Trophoblast cell (in vitro differentiated cells and primary cell): ENCODE data around the gene CD2.

Experiments used
- DNase-seq, 2 donors: peaks; one replicate each; pipeline ENCODE4 v3.0.0-alpha.2; 2016
- H2AFZ ChIP-seq: 2 replicates; pipeline ENCODE4 v1.6.1; 2013; ENCODE audit warnings: low read length, moderate library complexity, mild to moderate bottlenecking; ENCODE audit not compliant: insufficient read depth, poor library complexity
- H2AK5ac ChIP-seq: 2 replicates; pipeline ENCODE4 v1.6.1; 2013; ENCODE audit warnings: mild to moderate bottlenecking, low read length
- H2BK120ac ChIP-seq: 2 replicates; pipeline ENCODE4 v1.6.1; 2013; ENCODE audit warnings: low read length, mild to moderate bottlenecking, moderate library complexity; ENCODE audit not compliant: insufficient read depth, poor library complexity
- H2BK12ac ChIP-seq: 2 replicates; pipeline ENCODE4 v1.6.1; 2013; ENCODE audit warnings: mild to moderate bottlenecking, low read length, moderate library complexity
- H2BK5ac ChIP-seq: 2 replicates; pipeline ENCODE4 v1.6.1; 2013; ENCODE audit warnings: low read length, low read depth, moderate library complexity, mild to moderate bottlenecking; ENCODE audit not compliant: poor library complexity
- H3K14ac ChIP-seq: 2 replicates; pipeline ENCODE4 v1.6.1; 2013; ENCODE audit warnings: mild to moderate bottlenecking, low read length
- H3K18ac ChIP-seq: 2 replicates; pipeline ENCODE4 v1.6.1; 2013; ENCODE audit warnings: mild to moderate bottlenecking, low read length
- H3K23ac ChIP-seq: 2 replicates; pipeline ENCODE4 v1.6.1; 2013; ENCODE audit warnings: low read length
- H3K27ac ChIP-seq: 2 replicates; pipeline ENCODE4 v1.5.1; 2013; ENCODE audit warnings: low read depth, mild to moderate bottlenecking, inconsistent platforms, low read length, moderate library complexity
- H3K27me3 ChIP-seq: 2 replicates; pipeline ENCODE4 v1.6.1; 2013; ENCODE audit warnings: inconsistent platforms, mild to moderate bottlenecking, low read length, moderate library complexity; ENCODE audit not compliant: insufficient read depth
- H3K36me3 ChIP-seq, 2 experiments: 1 replicate in 1 of 2; 2 replicates in 1 of 2; pipeline ENCODE4 v1.6.1; 2013; ENCODE audit warnings: low read length in 2 of 2, mild to moderate bottlenecking in 2 of 2, moderate library complexity in 1 of 2; ENCODE audit not compliant: insufficient read depth in 2 of 2, control insufficient read depth in 1 of 2
- H3K4ac ChIP-seq: 2 replicates; pipeline ENCODE4 v1.6.1; 2013; ENCODE audit warnings: low read depth, mild to moderate bottlenecking, low read length, moderate library complexity
- H3K4me1 ChIP-seq, 2 experiments: 1 replicate in 1 of 2; 2 replicates in 1 of 2; pipeline ENCODE4 v1.6.1; 2013; ENCODE audit warnings: low read length in 2 of 2, mild to moderate bottlenecking in 2 of 2, moderate library complexity in 1 of 2; ENCODE audit not compliant: insufficient read depth in 2 of 2, control insufficient read depth in 1 of 2
- H3K4me2 ChIP-seq: 2 replicates; pipeline ENCODE4 v1.6.1; 2013; ENCODE audit warnings: inconsistent platforms, mild to moderate bottlenecking, low read length, moderate library complexity
- H3K4me3 ChIP-seq: 2 replicates; pipeline ENCODE4 v1.5.1; 2013; ENCODE audit warnings: mild to moderate bottlenecking, low read depth, low read length, inconsistent platforms
- H3K79me1 ChIP-seq: one replicate; pipeline ENCODE4 v1.6.1; 2013; ENCODE audit warnings: low read length
- H3K79me2 ChIP-seq: 2 replicates; pipeline ENCODE4 v1.6.1; 2013; ENCODE audit warnings: low read length, mild to moderate bottlenecking; ENCODE audit not compliant: control insufficient read depth, insufficient read depth, poor library complexity
- H3K9ac ChIP-seq: 2 replicates; pipeline ENCODE4 v1.6.1; 2013; ENCODE audit warnings: mild to moderate bottlenecking, low read length
- H3K9me3 ChIP-seq: 2 replicates; pipeline ENCODE4 v1.6.1; 2013; ENCODE audit warnings: low read depth, mild to moderate bottlenecking, control low read depth, inconsistent platforms, low read length; ENCODE audit not compliant: insufficient read depth
- H4K12ac ChIP-seq: 2 replicates; pipeline ENCODE4 v1.6.1; 2013; ENCODE audit warnings: low read depth, mild to moderate bottlenecking, low read length, moderate library complexity
- H4K8ac ChIP-seq: 2 replicates; pipeline ENCODE4 v1.6.1; 2013; ENCODE audit warnings: low read depth, mild to moderate bottlenecking, low read length, moderate library complexity
- H4K91ac ChIP-seq: one replicate; pipeline ENCODE4 v1.6.1; 2013; ENCODE audit warnings: low read depth, mild to moderate bottlenecking, low read length, moderate library complexity
- WGBS: extraction: QIAGEN DNeasy Blood & Tissue Kit; methylation state at CpG from one replicate; pipeline ENCODE4 v1.1.7; 2013; ENCODE audit warnings: missing lambda C conversion rate; ENCODE audit not compliant: insufficient read length, insufficient coverage; ENCODE audit errors: extremely low coverage; 5-methylcytosine and 5-hydroxymethylcytosine counted together

CD2 gene

GRCh38 chr1:116721039-116721405 lies 33.2 kb upstream of the CD2 start:
- Histone ChIP-seq H3K36me3 (no peaks in the 10 kb centered on the region), H2BK5ac (no peak overlapping the region)
- no CpG with 5 or more reads among the region's 5 CpGs for WGBS

DNA sequence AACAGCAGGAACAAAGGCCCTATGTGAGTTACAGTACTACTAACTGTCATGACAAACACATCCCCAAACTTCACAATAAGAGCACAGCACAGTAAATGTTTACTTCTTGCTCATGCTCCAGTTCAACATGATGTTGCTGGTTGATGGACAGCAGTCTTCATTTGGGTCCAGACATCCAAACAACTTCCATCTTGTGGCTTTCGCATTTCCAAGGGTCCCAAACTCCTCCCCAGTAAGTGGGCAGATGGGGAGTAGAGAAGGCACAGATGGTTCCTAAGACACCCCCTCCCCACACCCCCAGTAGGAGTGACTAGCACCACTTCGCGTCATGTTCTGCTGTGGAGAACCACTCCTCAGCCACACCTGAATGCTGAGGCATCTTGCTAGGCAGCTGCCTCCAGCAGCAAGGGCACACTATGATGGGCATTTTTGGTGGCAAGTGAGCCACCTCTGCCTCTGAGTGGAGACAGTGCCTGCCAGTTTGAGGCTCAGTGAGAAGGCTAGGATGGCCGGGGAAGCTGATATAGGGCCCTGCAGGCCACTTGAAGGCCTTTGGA lies 32.7 kb upstream of the CD2 start:
- Histone ChIP-seq H3K4me1 (peaks cover 6% of the 10 kb centered on the region in 2 experiments), H2BK5ac (no peak overlapping the region), H2AK5ac (no peak overlapping the region), H3K9me3 (no peaks in the 10 kb centered on the region), H3K4me3 (no peak overlapping the region), H2BK12ac (no peak overlapping the region), H3K79me2 (no peaks in the 10 kb centered on the region), H4K12ac (no peak overlapping the region), H3K9ac (no peak overlapping the region), H3K4ac (no peak overlapping the region), H3K23ac (no peak overlapping the region), H3K79me1 (no peaks in the 10 kb centered on the region), H3K36me3 (no peaks in the 10 kb centered on the region), H3K18ac (no peak overlapping the region), H2BK120ac (no peak overlapping the region), H2AFZ (no peak overlapping the region), H3K14ac (no peak overlapping the region), H4K8ac (no peak overlapping the region), H4K91ac (no peak overlapping the region), H3K27ac (no peak overlapping the region), H3K4me2 (no peak overlapping the region), H3K27me3 (no peaks in the 10 kb centered on the region)
- WGBS, result no CpG with 5 or more reads among the region's 4 CpGs
- DNase-seq, result no peak

More at GRCh38 chr1:116721039-116721405, 33.2 kb upstream of the CD2 start:
- Histone ChIP-seq H2AK5ac (no peak overlapping the region), H3K27me3 (no peaks in the 10 kb centered on the region), H3K27ac (no peak overlapping the region), H3K4ac (no peak overlapping the region), H2BK120ac (no peak overlapping the region), H3K79me1 (no peaks in the 10 kb centered on the region), H3K14ac (no peak overlapping the region), H4K12ac (no peak overlapping the region), H3K4me2 (no peak overlapping the region), H3K4me3 (no peak overlapping the region), H3K9ac (no peak overlapping the region), H3K9me3 (no peaks in the 10 kb centered on the region), H3K18ac (no peak overlapping the region), H3K23ac (no peak overlapping the region), H4K91ac (no peak overlapping the region), H2BK12ac (no peak overlapping the region), H2AFZ (no peak overlapping the region), H4K8ac (no peak overlapping the region), H3K4me1 (peaks cover 6% of the 10 kb centered on the region in 2 experiments), H3K79me2 (no peaks in the 10 kb centered on the region)
- DNase-seq, result no peak

- no peak overlapping the region for H3K27ac ChIP-seq
- H3K79me2 ChIP-seq, result no peaks in the 10 kb centered on the region
- H2BK120ac ChIP-seq, result no peak overlapping the region
- H3K79me1 ChIP-seq, result no peaks in the 10 kb centered on the region
- H4K8ac ChIP-seq, result no peak overlapping the region
- no peak overlapping the region for H3K18ac ChIP-seq
- H3K4me1 ChIP-seq, result peaks cover 6% of the 10 kb centered on the region in 2 experiments
- no peak overlapping the region for H4K12ac ChIP-seq
- no peak overlapping the region for H3K4me3 ChIP-seq
- no peak overlapping the region for H2BK5ac ChIP-seq
- H3K23ac ChIP-seq, result no peak overlapping the region
- no peaks in the 10 kb centered on the region for H3K9me3 ChIP-seq
- H2BK12ac ChIP-seq, result no peak overlapping the region
- H3K9ac ChIP-seq, result no peak overlapping the region
- H3K36me3 ChIP-seq, result no peaks in the 10 kb centered on the region
- DNase-seq, result no peak
- H2AFZ ChIP-seq, result no peak overlapping the region
- H2AK5ac ChIP-seq, result no peak overlapping the region
- no peaks in the 10 kb centered on the region for H3K27me3 ChIP-seq
- no peak overlapping the region for H3K14ac ChIP-seq
- no peak overlapping the region for H3K4ac ChIP-seq
- no peak overlapping the region for H4K91ac ChIP-seq
- no CpG with 5 or more reads among the region's 4 CpGs for WGBS
- no peak overlapping the region for H3K4me2 ChIP-seq
Observed at GRCh38 chr1:116722016-116722838, 32.0 kb upstream of the CD2 start.

DNA sequence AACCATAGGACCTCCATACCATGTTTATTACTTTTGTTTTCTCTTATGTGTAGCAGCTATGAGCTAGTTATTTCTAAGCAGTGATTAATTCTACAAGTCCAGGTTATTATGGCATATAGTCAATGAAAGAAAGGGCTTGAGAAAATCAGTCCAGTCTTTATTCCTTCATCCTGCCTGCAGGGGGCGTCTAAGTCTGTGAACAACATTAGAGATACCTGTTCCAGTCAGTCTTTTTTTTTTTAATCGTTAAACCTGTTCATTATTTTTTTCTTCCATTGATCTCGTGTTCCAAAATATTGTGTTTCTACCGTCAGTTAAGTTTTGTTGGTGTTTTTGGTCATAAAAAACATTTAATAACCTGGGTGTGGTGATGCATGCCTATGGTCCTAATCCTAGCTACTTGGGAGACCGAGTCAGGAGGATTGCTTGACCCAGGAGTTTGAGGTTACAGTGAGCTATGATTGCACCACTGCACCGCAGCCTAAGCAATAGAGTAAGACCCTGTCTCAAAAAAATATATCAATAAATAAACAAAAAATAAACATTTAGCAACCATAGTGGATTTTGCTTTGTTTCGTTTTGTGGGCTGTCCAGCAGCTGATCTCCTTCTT lies 29.4 kb upstream of the CD2 start:
- H2BK12ac ChIP-seq, result no peak overlapping the region
- no peak overlapping the region for H4K8ac ChIP-seq
- H3K36me3 ChIP-seq, result no peaks in the 10 kb centered on the region
- no peak overlapping the region for H4K12ac ChIP-seq
- peaks cover 6% of the 10 kb centered on the region in 2 experiments for H3K4me1 ChIP-seq
- H2BK120ac ChIP-seq, result no peak overlapping the region
- H2BK5ac ChIP-seq, result no peak overlapping the region
- no peak overlapping the region for H3K9ac ChIP-seq
- no peak overlapping the region for H3K4ac ChIP-seq
- H3K79me1 ChIP-seq, result no peaks in the 10 kb centered on the region
- H2AK5ac ChIP-seq, result no peak overlapping the region
- H3K4me3 ChIP-seq, result no peak overlapping the region
- no peaks in the 10 kb centered on the region for H3K27me3 ChIP-seq
- no peak overlapping the region for H3K14ac ChIP-seq
- no peaks in the 10 kb centered on the region for H3K79me2 ChIP-seq
- no peak overlapping the region for H3K18ac ChIP-seq
- DNase-seq, result peak; percentile 57 to 88
- H3K27ac ChIP-seq, result no peak overlapping the region
- no peak overlapping the region for H4K91ac ChIP-seq
- H3K4me2 ChIP-seq, result no peak overlapping the region
- H3K23ac ChIP-seq, result no peak overlapping the region
- WGBS, result no CpG with 5 or more reads among the region's 7 CpGs
- no peaks in the 10 kb centered on the region for H3K9me3 ChIP-seq
- H2AFZ ChIP-seq, result no peak overlapping the region
